Prostate gland (tissue), 2 donors: Measurements from ENCODE around the gene LDB2.

Experiments used
- CTCF ChIP-seq, 4 experiments: fragments of 200-600 bp in 2 of 4; fragments of 450-650 bp in 2 of 4; sonication (generic) in 2 of 4; IDR thresholded peaks; 1 replicate in 3 of 4; 2 replicates in 1 of 4; pipeline ENCODE4 v1.5.1; 2016 to 2019; ENCODE audit warnings: antibody characterized with exemption in 4 of 4, mild to moderate bottlenecking in 2 of 4, moderate library complexity in 2 of 4
- POLR2AphosphoS5 ChIP-seq: sonication (generic); formaldehyde crosslinking; IDR thresholded peaks from one replicate; pipeline ENCODE4 v1.6.1; 2017; ENCODE audit warnings: antibody characterized with exemption

DNA sequence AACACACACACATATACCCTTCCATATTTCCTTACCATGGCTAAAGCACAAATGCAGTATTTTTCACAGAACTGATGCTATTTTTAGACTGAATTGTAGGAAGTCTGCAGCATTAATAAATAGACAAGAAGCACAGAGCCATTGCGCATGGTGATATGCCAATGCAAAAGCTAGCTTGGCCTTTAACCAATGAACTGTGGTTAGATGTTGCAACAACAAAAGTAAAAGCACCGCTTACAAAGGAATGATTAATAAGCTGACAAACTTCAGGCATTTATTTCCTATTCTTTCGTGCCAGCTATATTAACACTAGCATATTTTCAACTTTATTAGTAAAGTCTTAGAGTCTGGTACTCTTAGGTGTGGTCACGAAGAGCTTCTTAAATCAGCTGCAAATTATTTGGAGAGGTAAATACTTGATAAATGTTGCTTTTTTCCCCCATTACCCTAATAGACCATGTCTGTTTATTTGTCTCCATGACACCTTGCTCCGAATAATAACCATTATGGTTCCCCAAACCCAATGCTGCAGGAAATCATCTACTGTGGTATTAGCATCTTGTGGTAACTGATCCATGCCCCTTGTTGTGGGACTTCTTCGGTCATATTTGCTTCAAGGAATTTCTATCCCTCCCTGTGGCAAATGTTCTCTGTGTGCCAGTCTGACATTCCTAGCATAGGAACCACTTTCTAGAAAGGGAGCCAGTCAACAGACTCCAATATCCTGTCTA is 366.0 kb downstream of the LDB2 start:
- TF ChIP-seq CTCF (IDR thresholded peaks at IDR 0.05) (no peak), POLR2AphosphoS5 (peak; percentile 26)
